ENCODE measurements around the gene YY1.
"Not testable (repeated sequence)": the region's sequence is repeated elsewhere in the genome, so short reads cannot be mapped to it uniquely, and the experiment has no call there.

Gene YY1

GRCh38 chr14:100246809-100247428 lies 8.0 kb downstream of the YY1 start:
- peak; percentile 41 to 58 for DNase-seq

GRCh38 chr14:100250732-100251465 lies 12.0 kb downstream of the YY1 start:
- DNase-seq, result no peak

- no peak for DNase-seq
Observed at GRCh38 chr14:100252684-100253083, 13.7 kb downstream of the YY1 start.

GRCh38 chr14:100256339-100256895 lies 17.5 kb downstream of the YY1 start:
- no peak for DNase-seq

GRCh38 chr14:100261621-100262020 lies 22.7 kb downstream of the YY1 start:
- no peak for DNase-seq

- no peak for DNase-seq
Observed at GRCh38 chr14:100262545-100262944, 23.6 kb downstream of the YY1 start.

- DNase-seq, result no peak
Observed at GRCh38 chr14:100263141-100263540, 24.2 kb downstream of the YY1 start.

GRCh38 chr14:100267990-100268389 lies 29.0 kb downstream of the YY1 start:
- DNase-seq, result no peak

GRCh38 chr14:100268591-100269207 lies 29.8 kb downstream of the YY1 start:
- no peak for DNase-seq

- DNase-seq, result no peak
Observed at GRCh38 chr14:100271247-100271939, 32.4 kb downstream of the YY1 start.

GRCh38 chr14:100274250-100274649 lies 35.3 kb downstream of the YY1 start:
- DNase-seq, result no peak

- no peak for DNase-seq
Observed at GRCh38 chr14:100275214-100275613, 36.3 kb downstream of the YY1 start.

GRCh38 chr14:100278702-100279101 lies 39.8 kb downstream of the YY1 start:
- DNase-seq, result no peak

- no peak for DNase-seq
Observed at GRCh38 chr14:100279133-100279532, 40.2 kb downstream of the YY1 start.

GRCh38 chr14:100279563-100279962 lies 40.6 kb downstream of the YY1 start:
- DNase-seq, result no peak

- no peak for DNase-seq
Observed at GRCh38 chr14:100281286-100282082, 42.5 kb downstream of the YY1 start.

GRCh38 chr14:100282083-100282350 lies 43.1 kb downstream of the YY1 start:
- DNase-seq, result no peak

- DNase-seq, result no peak
Observed at GRCh38 chr14:100282766-100283419, 43.9 kb downstream of the YY1 start.

GRCh38 chr14:100283436-100283835 lies 44.5 kb downstream of the YY1 start:
- not testable (repeated sequence) for DNase-seq

GRCh38 chr14:100283984-100284881 lies 45.3 kb downstream of the YY1 start:
- DNase-seq, result no peak

Measured in SHP77 (cell line).